Measurements from ENCODE around the gene VSIG8. TPM values are rescaled to one million over a fixed set of nuclear protein-coding genes. Genes with fewer than 3 reads are reported as not detected.

VSIG8 gene
- total RNA-seq, 1 experiment from 2014 or later, result not detected

DNA sequence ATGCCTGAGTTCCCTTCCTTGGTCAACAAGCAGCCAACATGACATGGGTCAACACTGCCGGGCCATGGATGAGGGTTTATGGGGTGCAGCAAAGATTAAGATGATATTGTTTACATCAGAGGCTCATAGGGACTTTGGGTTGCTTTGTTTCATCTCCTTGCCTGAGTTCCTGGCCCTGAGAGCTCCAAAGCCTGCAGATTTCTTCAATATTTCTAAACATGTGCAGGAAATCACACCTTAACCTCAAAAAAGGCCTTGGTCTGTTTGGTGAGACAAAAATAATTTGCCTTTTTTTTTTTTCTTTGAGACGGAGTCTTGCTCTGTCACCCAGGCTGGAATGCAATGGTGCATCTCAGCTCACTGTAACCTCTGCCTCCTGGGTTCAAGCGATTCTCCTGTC lies 34.9 kb downstream of the VSIG8 start:
- peaks cover 19% of the 10 kb centered on the region for H3K27me3 Mint-ChIP-seq (ENCODE audit: low read depth)

GRCh38 chr1:159827102-159827490 lies 35.4 kb downstream of the VSIG8 start:
- TF ChIP-seq, protein P1, sequence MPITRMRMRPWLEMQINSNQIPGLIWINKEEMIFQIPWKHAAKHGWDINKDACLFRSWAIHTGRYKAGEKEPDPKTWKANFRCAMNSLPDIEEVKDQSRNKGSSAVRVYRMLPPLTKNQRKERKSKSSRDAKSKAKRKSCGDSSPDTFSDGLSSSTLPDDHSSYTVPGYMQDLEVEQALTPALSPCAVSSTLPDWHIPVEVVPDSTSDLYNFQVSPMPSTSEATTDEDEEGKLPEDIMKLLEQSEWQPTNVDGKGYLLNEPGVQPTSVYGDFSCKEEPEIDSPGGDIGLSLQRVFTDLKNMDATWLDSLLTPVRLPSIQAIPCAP (CRISPR knock-in tag; IDR thresholded peaks at IDR 0.05), result no peak
- no peak for TF ChIP-seq SP1 (CRISPR knock-in tag; conservative IDR thresholded peaks at IDR 0.05)
- Mint-ChIP-seq H3K27me3 (ENCODE audit: low read depth) (peaks cover 17% of the 10 kb centered on the region), H3K27ac (no peak overlapping the region), H3K9me3 (no peaks in the 10 kb centered on the region), H3K4me1 (peaks cover 12% of the 10 kb centered on the region), H3K36me3 (no peaks in the 10 kb centered on the region), H3K4me3 (no peak overlapping the region)
- CTCF ChIA-PET, result interaction anchor here (1.1 to 1.8 kb wide), 4 partner anchors 28 to 180 kb away, joined by 4 to 10 read pairs (median 6); no protein-coding TSS in a partner anchor
- DNase-seq (ENCODE audit: low spot score) (no peak), ATAC-seq (no peak)
- POLR2A ChIA-PET, result no interaction called here

More for the DNA sequence above, 34.9 kb downstream of the VSIG8 start:
- ChIA-PET POLR2A (no interaction called here), CTCF (interaction anchor here (1.2 to 1.8 kb wide), 3 partner anchors 29 to 180 kb away, joined by 4 to 10 read pairs (median 7); no protein-coding TSS in a partner anchor)
- Mint-ChIP-seq H3K36me3 (no peaks in the 10 kb centered on the region), H3K4me1 (peaks cover 12% of the 10 kb centered on the region), H3K27ac (no peak overlapping the region), H3K4me3 (no peak overlapping the region), H3K9me3 (no peaks in the 10 kb centered on the region)
- ATAC-seq, result no peak
- TF ChIP-seq ZNF416 (CRISPR knock-in tag; IDR thresholded peaks at IDR 0.05) (no peak), ATF3 (CRISPR knock-in tag; conservative IDR thresholded peaks at IDR 0.05) (no peak), PRDM15 (CRISPR knock-in tag; IDR thresholded peaks at IDR 0.05) (no peak), FOXP1 (CRISPR knock-in tag; IDR thresholded peaks at IDR 0.05; ENCODE audit: borderline replicate concordance) (no peak), USF1 (CRISPR knock-in tag; IDR thresholded peaks at IDR 0.05) (no peak), NR1H2 (CRISPR knock-in tag; IDR thresholded peaks at IDR 0.05) (no peak), ZBTB21 (CRISPR knock-in tag; IDR thresholded peaks at IDR 0.05; ENCODE audit: borderline replicate concordance) (no peak), HMGA2 (CRISPR knock-in tag; IDR thresholded peaks at IDR 0.05) (no peak), ZNF232 (CRISPR knock-in tag; IDR thresholded peaks at IDR 0.05) (no peak), ATF1 (CRISPR knock-in tag; IDR thresholded peaks at IDR 0.05) (no peak), ZNF317 (CRISPR knock-in tag; IDR thresholded peaks at IDR 0.05; ENCODE audit: borderline replicate concordance, low read depth) (no peak), ZNF263 (CRISPR knock-in tag; IDR thresholded peaks at IDR 0.05; ENCODE audit: low read depth) (no peak), ZNF121 (CRISPR knock-in tag; IDR thresholded peaks at IDR 0.05) (no peak), SP1 (CRISPR knock-in tag; conservative IDR thresholded peaks at IDR 0.05) (no peak), NFYB (CRISPR knock-in tag; conservative IDR thresholded peaks at IDR 0.05; ENCODE audit: low read depth) (no peak)
- TF ChIP-seq, protein P2, sequence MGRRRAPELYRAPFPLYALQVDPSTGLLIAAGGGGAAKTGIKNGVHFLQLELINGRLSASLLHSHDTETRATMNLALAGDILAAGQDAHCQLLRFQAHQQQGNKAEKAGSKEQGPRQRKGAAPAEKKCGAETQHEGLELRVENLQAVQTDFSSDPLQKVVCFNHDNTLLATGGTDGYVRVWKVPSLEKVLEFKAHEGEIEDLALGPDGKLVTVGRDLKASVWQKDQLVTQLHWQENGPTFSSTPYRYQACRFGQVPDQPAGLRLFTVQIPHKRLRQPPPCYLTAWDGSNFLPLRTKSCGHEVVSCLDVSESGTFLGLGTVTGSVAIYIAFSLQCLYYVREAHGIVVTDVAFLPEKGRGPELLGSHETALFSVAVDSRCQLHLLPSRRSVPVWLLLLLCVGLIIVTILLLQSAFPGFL (CRISPR knock-in tag; IDR thresholded peaks at IDR 0.05; ENCODE audit: borderline replicate concordance), result no peak
- TF ChIP-seq, protein P3, sequence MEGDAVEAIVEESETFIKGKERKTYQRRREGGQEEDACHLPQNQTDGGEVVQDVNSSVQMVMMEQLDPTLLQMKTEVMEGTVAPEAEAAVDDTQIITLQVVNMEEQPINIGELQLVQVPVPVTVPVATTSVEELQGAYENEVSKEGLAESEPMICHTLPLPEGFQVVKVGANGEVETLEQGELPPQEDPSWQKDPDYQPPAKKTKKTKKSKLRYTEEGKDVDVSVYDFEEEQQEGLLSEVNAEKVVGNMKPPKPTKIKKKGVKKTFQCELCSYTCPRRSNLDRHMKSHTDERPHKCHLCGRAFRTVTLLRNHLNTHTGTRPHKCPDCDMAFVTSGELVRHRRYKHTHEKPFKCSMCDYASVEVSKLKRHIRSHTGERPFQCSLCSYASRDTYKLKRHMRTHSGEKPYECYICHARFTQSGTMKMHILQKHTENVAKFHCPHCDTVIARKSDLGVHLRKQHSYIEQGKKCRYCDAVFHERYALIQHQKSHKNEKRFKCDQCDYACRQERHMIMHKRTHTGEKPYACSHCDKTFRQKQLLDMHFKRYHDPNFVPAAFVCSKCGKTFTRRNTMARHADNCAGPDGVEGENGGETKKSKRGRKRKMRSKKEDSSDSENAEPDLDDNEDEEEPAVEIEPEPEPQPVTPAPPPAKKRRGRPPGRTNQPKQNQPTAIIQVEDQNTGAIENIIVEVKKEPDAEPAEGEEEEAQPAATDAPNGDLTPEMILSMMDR (IDR thresholded peaks at IDR 0.05), result no peak
- no peak for DNase-seq (ENCODE audit: low spot score)
